ENCODE data around the gene GPR101.

GPR101 gene

DNA sequence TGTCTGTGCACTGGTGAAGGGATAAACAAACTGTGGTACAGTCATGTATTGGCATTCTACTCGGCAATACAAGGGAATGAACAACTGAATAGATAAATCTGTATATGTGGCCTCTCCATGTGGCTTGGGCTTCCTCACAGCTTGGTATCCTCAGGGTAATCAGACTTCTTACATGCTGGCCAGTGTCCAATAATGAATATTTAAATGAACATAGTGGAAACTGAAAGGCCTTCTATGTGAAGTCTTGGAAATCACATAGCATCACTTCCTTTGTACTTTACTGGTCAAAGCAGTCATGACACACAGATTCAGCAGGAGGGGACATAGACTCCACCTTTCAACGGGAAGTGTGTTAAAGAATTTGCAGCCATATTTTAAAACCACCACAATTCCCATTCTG lies 33.4 kb upstream of the GPR101 start:
- no peak overlapping the region for H3K27ac ChIP-seq (replicated peaks; ENCODE audit: low read length)
- no peak overlapping the region for H2BK5ac ChIP-seq (ENCODE audit: low read length)
- H2BK15ac ChIP-seq (ENCODE audit: low read length) = no peak overlapping the region
- no peak overlapping the region for H2BK12ac ChIP-seq (ENCODE audit: low read length)
- no peak overlapping the region for H4K91ac ChIP-seq (ENCODE audit: low read depth, low read length, poor library complexity)
- no peak overlapping the region for H3K14ac ChIP-seq (ENCODE audit: low read length)
- no peak overlapping the region for H2AFZ ChIP-seq (ENCODE audit: low read length)
- no peaks in the 10 kb centered on the region for H3K36me3 ChIP-seq (replicated peaks in 1 of 2; ENCODE audit: control insufficient read depth in 2 of 2, insufficient read depth in 2 of 2, low read length in 2 of 2)
- no CpG with 5 or more reads among the region's 2 CpGs for WGBS, 2 donors (ENCODE audit: extremely low coverage in 2 of 2, insufficient read length in 2 of 2, insufficient replicate concordance in 1 of 2)
- no peak overlapping the region for H3K4me2 ChIP-seq (ENCODE audit: insufficient read depth, low read length, poor library complexity, severe bottlenecking)
- H2BK120ac ChIP-seq (ENCODE audit: low read depth, low read length) = no peak overlapping the region
- H2AK5ac ChIP-seq (ENCODE audit: low read depth, low read length) = no peak overlapping the region
- H3K4ac ChIP-seq (ENCODE audit: low read length) = no peak overlapping the region
- no peaks in the 10 kb centered on the region for H3K9me3 ChIP-seq (replicated peaks in 1 of 2; ENCODE audit: control insufficient read depth in 2 of 2, insufficient read depth in 1 of 2, low read depth in 1 of 2, low read length in 2 of 2)
- no peak overlapping the region for H3K4me3 ChIP-seq (ENCODE audit: low read length in 2 of 2)
- H3K79me1 ChIP-seq (ENCODE audit: low read depth, low read length) = no peaks in the 10 kb centered on the region
- no peak overlapping the region for H3K23ac ChIP-seq (ENCODE audit: low read depth, low read length, poor library complexity)
- no peak overlapping the region for H3K18ac ChIP-seq (ENCODE audit: low read length)
- H3K27me3 ChIP-seq (ENCODE audit: control insufficient read depth in 3 of 3, insufficient read depth in 3 of 3, low read depth in 1 of 3, low read length in 3 of 3) = peaks cover 0 to 5% (median 0%) of the 10 kb centered on the region in 3 experiments
- no peak overlapping the region for H4K8ac ChIP-seq (ENCODE audit: low read depth, low read length)
- H3K4me1 ChIP-seq (ENCODE audit: control insufficient read depth in 2 of 2, insufficient read depth in 1 of 2, low read depth in 1 of 2, low read length in 2 of 2) = peaks cover 0 to 2% of the 10 kb centered on the region in 2 donors
- H3K9ac ChIP-seq (ENCODE audit: low read depth, low read length, poor library complexity) = no peak overlapping the region
- no peak for DNase-seq (ENCODE audit: low spot score)

DNA sequence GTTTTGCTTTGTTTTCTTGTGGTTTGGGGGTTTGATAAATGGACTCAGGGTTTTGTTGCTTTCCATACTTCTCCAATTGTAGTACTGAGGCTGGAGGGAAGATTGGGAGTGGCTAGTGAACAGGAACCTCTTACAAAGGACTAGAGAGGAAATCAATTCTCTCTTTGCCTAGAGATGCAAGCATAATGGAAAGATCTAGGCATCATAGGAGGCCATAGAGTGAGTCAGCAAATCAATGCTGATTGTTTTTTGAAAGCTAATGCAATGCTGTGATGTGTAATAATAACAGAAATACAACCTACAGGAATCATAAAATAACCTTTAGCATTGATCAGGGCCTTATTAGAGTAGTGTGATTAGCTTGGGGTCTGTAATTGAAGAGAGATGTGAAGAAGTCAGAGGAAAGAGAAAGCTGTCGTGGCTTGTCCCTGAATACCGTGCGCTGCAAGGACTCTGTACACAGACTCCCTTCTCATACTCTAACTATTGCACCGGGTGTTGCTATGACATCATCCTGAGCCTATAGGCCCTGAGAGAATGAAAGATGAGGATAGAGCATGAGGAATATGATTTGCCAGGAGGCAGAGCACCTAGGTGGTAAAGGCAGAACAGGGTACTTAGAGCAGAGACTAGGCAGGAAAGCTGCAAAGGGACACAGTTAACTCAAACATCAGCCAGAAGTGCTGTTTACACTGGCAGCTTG lies 29.3 kb upstream of the GPR101 start:
- H4K91ac ChIP-seq (ENCODE audit: low read depth, low read length, poor library complexity) = no peak overlapping the region

DNA sequence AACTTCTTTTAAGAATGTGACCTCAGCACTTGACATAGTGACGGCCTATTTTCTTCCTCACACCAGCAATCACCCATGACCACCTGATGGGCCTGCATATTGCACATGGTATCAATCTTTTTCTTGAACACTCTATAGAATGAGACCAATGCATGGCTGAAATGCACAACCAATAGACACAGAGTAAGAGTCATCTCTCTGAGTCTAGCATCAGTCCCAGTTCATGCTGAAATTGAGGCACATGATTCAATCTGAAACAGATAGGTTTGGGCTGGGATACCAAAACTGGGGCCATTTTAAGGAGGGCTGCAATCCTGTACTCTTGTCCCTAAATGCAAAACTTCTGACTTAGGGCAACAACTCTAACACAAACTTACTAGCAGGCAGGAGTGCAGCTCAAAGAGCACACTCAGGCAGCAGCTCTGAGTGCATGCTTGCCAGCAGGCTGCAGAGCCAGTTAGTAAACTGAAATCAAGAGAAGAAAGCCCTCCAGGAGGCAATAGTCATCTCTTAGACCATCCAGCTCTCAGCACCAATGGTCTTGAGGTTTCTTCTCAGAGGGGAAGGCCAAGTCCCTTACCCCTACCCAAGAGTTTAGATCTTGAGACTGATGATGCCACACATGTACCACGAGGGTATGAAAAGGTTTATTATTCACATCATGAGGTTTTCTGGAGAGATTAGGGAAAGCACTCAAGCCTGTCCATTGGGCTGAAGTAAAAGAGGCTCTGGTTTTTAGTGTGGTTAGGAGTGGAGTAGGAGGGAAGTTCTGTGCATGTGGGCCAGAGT lies 24.7 kb upstream of the GPR101 start:
- Histone ChIP-seq H3K79me1 (ENCODE audit: low read depth, low read length) (no peaks in the 10 kb centered on the region), H3K4me1 (ENCODE audit: control insufficient read depth in 2 of 2, insufficient read depth in 1 of 2, low read depth in 1 of 2, low read length in 2 of 2) (peaks cover 0 to 2% of the 10 kb centered on the region in 2 donors), H4K8ac (ENCODE audit: low read depth, low read length) (no peak overlapping the region), H2BK12ac (ENCODE audit: low read length) (no peak overlapping the region), H3K27me3 (ENCODE audit: control insufficient read depth in 3 of 3, insufficient read depth in 3 of 3, low read depth in 1 of 3, low read length in 3 of 3) (peaks cover 0 to 30% (median 5%) of the 10 kb centered on the region in 3 experiments), H3K14ac (ENCODE audit: low read length) (no peak overlapping the region), H3K4me2 (ENCODE audit: insufficient read depth, low read length, poor library complexity, severe bottlenecking) (no peak overlapping the region), H2BK15ac (ENCODE audit: low read length) (no peak overlapping the region), H4K91ac (ENCODE audit: low read depth, low read length, poor library complexity) (no peak overlapping the region), H3K9me3 (replicated peaks in 1 of 2; ENCODE audit: control insufficient read depth in 2 of 2, insufficient read depth in 1 of 2, low read depth in 1 of 2, low read length in 2 of 2) (no peaks in the 10 kb centered on the region), H2BK5ac (ENCODE audit: low read length) (no peak overlapping the region), H3K36me3 (replicated peaks in 1 of 2; ENCODE audit: control insufficient read depth in 2 of 2, insufficient read depth in 2 of 2, low read length in 2 of 2) (no peaks in the 10 kb centered on the region), H3K4ac (ENCODE audit: low read length) (no peak overlapping the region), H3K4me3 (ENCODE audit: low read length in 2 of 2) (no peak overlapping the region), H3K18ac (ENCODE audit: low read length) (no peak overlapping the region), H3K27ac (replicated peaks; ENCODE audit: low read length) (no peak overlapping the region), H3K23ac (ENCODE audit: low read depth, low read length, poor library complexity) (no peak overlapping the region), H2AFZ (ENCODE audit: low read length) (no peak overlapping the region), H3K9ac (ENCODE audit: low read depth, low read length, poor library complexity) (no peak overlapping the region), H2AK5ac (ENCODE audit: low read depth, low read length) (no peak overlapping the region), H2BK120ac (ENCODE audit: low read depth, low read length) (no peak overlapping the region)
- no CpG with 5 or more reads among the region's 2 CpGs for WGBS, 2 donors (ENCODE audit: extremely low coverage in 2 of 2, insufficient read length in 2 of 2, insufficient replicate concordance in 1 of 2)
- DNase-seq (ENCODE audit: low spot score) = no peak

More for the DNA sequence above, 29.3 kb upstream of the GPR101 start:
- Histone ChIP-seq H3K9me3 (replicated peaks in 1 of 2; ENCODE audit: control insufficient read depth in 2 of 2, insufficient read depth in 1 of 2, low read depth in 1 of 2, low read length in 2 of 2) (no peaks in the 10 kb centered on the region), H3K18ac (ENCODE audit: low read length) (no peak overlapping the region), H3K4me3 (ENCODE audit: low read length in 2 of 2) (no peak overlapping the region), H2BK5ac (ENCODE audit: low read length) (no peak overlapping the region), H3K79me1 (ENCODE audit: low read depth, low read length) (no peaks in the 10 kb centered on the region), H4K8ac (ENCODE audit: low read depth, low read length) (no peak overlapping the region), H3K14ac (ENCODE audit: low read length) (no peak overlapping the region), H2BK120ac (ENCODE audit: low read depth, low read length) (no peak overlapping the region), H3K4me1 (ENCODE audit: control insufficient read depth in 2 of 2, insufficient read depth in 1 of 2, low read depth in 1 of 2, low read length in 2 of 2) (peaks cover 0 to 2% of the 10 kb centered on the region in 2 donors), H2AK5ac (ENCODE audit: low read depth, low read length) (no peak overlapping the region), H3K4me2 (ENCODE audit: insufficient read depth, low read length, poor library complexity, severe bottlenecking) (no peak overlapping the region), H3K4ac (ENCODE audit: low read length) (no peak overlapping the region), H3K9ac (ENCODE audit: low read depth, low read length, poor library complexity) (no peak overlapping the region), H2BK15ac (ENCODE audit: low read length) (no peak overlapping the region), H3K27ac (replicated peaks; ENCODE audit: low read length) (no peak overlapping the region), H3K27me3 (ENCODE audit: control insufficient read depth in 3 of 3, insufficient read depth in 3 of 3, low read depth in 1 of 3, low read length in 3 of 3) (peaks cover 0 to 8% (median 0%) of the 10 kb centered on the region in 3 experiments), H2BK12ac (ENCODE audit: low read length) (no peak overlapping the region), H3K23ac (ENCODE audit: low read depth, low read length, poor library complexity) (no peak overlapping the region), H2AFZ (ENCODE audit: low read length) (peak overlapping the region; percentile 64), H3K36me3 (replicated peaks in 1 of 2; ENCODE audit: control insufficient read depth in 2 of 2, insufficient read depth in 2 of 2, low read length in 2 of 2) (no peaks in the 10 kb centered on the region)
- WGBS, 2 donors (ENCODE audit: extremely low coverage in 2 of 2, insufficient read length in 2 of 2, insufficient replicate concordance in 1 of 2) = no CpG with 5 or more reads among the region's 4 CpGs
- no peak for DNase-seq (ENCODE audit: low spot score)

DNA sequence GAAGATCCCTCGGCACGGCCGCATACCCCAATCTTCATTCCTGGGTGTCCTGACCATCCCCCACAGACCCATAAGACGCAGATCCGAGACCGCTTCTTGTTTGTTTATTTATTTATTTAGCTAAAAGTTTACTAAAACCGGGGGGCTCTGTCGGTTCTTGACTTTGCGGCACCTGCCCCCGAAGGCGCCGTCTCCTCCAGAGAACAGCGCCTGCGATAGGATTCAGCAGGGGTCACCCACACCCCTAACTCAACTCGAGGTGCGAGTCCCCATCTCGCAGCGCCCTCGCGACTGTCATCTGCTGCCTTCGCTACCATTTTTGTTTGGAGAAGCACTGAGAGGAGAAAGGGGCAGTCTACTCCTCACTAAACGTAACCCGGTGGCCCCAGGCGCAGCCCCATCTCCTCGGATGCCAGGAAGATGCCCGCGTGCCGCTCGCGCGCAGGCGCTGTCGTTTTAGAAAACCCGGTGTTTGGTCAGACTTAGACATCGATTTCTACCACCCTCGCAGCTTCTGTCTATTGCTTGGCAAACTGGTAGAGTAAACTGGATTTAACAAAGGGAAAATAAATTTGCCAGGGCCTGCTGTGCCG lies 18.9 kb upstream of the GPR101 start:
- Histone ChIP-seq H4K8ac (ENCODE audit: low read depth, low read length) (no peak overlapping the region), H2BK15ac (ENCODE audit: low read length) (no peak overlapping the region), H3K4ac (ENCODE audit: low read length) (no peak overlapping the region), H3K18ac (ENCODE audit: low read length) (no peak overlapping the region), H3K36me3 (replicated peaks in 1 of 2; ENCODE audit: control insufficient read depth in 2 of 2, insufficient read depth in 2 of 2, low read length in 2 of 2) (no peaks in the 10 kb centered on the region), H3K27ac (replicated peaks; ENCODE audit: low read length) (no peak overlapping the region), H2BK120ac (ENCODE audit: low read depth, low read length) (no peak overlapping the region), H3K4me1 (ENCODE audit: control insufficient read depth in 2 of 2, insufficient read depth in 1 of 2, low read depth in 1 of 2, low read length in 2 of 2) (peaks cover 0 to 3% of the 10 kb centered on the region in 2 donors), H3K9me3 (replicated peaks in 1 of 2; ENCODE audit: control insufficient read depth in 2 of 2, insufficient read depth in 1 of 2, low read depth in 1 of 2, low read length in 2 of 2) (no peaks in the 10 kb centered on the region), H2AFZ (ENCODE audit: low read length) (peak overlapping the region; percentile 83), H3K9ac (ENCODE audit: low read depth, low read length, poor library complexity) (no peak overlapping the region), H3K4me2 (ENCODE audit: insufficient read depth, low read length, poor library complexity, severe bottlenecking) (peak overlapping the region; percentile 73), H2BK5ac (ENCODE audit: low read length) (no peak overlapping the region), H4K91ac (ENCODE audit: low read depth, low read length, poor library complexity) (no peak overlapping the region), H3K27me3 (ENCODE audit: control insufficient read depth in 3 of 3, insufficient read depth in 3 of 3, low read depth in 1 of 3, low read length in 3 of 3) (peaks cover 0 to 54% (median 23%) of the 10 kb centered on the region in 3 experiments), H3K14ac (ENCODE audit: low read length) (no peak overlapping the region), H3K23ac (ENCODE audit: low read depth, low read length, poor library complexity) (no peak overlapping the region), H3K79me1 (ENCODE audit: low read depth, low read length) (no peaks in the 10 kb centered on the region), H3K4me3 (ENCODE audit: low read length in 2 of 2) (peak overlapping the region; percentile 37 to 69), H2BK12ac (ENCODE audit: low read length) (no peak overlapping the region), H2AK5ac (ENCODE audit: low read depth, low read length) (no peak overlapping the region)
- DNase-seq (ENCODE audit: low spot score) = no peak
- WGBS, 2 donors (ENCODE audit: extremely low coverage in 2 of 2, insufficient read length in 2 of 2, insufficient replicate concordance in 1 of 2) = no CpG with 5 or more reads among the region's 37 CpGs
